ENCODE data around the gene CCR1. TPM values are rescaled to one million over a fixed set of nuclear protein-coding genes. Genes with fewer than 3 reads are reported as not detected.

Gene CCR1
- total RNA-seq, 4 donors from 2014 or later: 0.26 to 2.2 (median 1.0) TPM

- TF ChIP-seq CTCF (IDR thresholded peaks at IDR 0.05): no peak
- no peak for TF ChIP-seq POLR2A (IDR thresholded peaks at IDR 0.05)
- no peak for TF ChIP-seq POLR2AphosphoS5 (IDR thresholded peaks at IDR 0.05)
- TF ChIP-seq EP300 (IDR thresholded peaks at IDR 0.05): no peak
- peaks cover 6% of the 10 kb centered on the region for H3K4me1 ChIP-seq
- peaks cover 4% of the 10 kb centered on the region for H3K27me3 ChIP-seq
- WGBS: 56% methylated on average over 4 of the region's 4 CpGs
- DNase-seq (ENCODE audit: low spot score in 2 of 2): no peak
- no peaks in the 10 kb centered on the region for H3K9me3 ChIP-seq
- no peak overlapping the region for H3K27ac ChIP-seq
- no peaks in the 10 kb centered on the region for H3K36me3 ChIP-seq
- H3K4me3 ChIP-seq: no peak overlapping the region
Observed at GRCh38 chr3:46221391-46221790, 13.3 kb upstream of the CCR1 start.

GRCh38 chr3:46218196-46218709 lies 10.1 kb upstream of the CCR1 start:
- H3K27me3 ChIP-seq: peaks cover 13% of the 10 kb centered on the region
- TF ChIP-seq CTCF (IDR thresholded peaks at IDR 0.05) (no peak), EP300 (IDR thresholded peaks at IDR 0.05) (no peak), POLR2AphosphoS5 (IDR thresholded peaks at IDR 0.05) (no peak), POLR2A (IDR thresholded peaks at IDR 0.05) (no peak)
- H3K4me1 ChIP-seq: peaks cover 6% of the 10 kb centered on the region
- no peak overlapping the region for H3K27ac ChIP-seq
- 58% methylated on average over 2 of the region's 2 CpGs for WGBS
- no peak for DNase-seq (ENCODE audit: low spot score in 2 of 2)
- H3K4me3 ChIP-seq: no peak overlapping the region
- no peaks in the 10 kb centered on the region for H3K9me3 ChIP-seq
- H3K36me3 ChIP-seq: no peaks in the 10 kb centered on the region

GRCh38 chr3:46215810-46216414 lies 7.8 kb upstream of the CCR1 start:
- WGBS: 70% methylated on average over 4 of the region's 4 CpGs
- no peak overlapping the region for H3K27ac ChIP-seq

GRCh38 chr3:46214751-46215352 lies 6.7 kb upstream of the CCR1 start:
- no peak for DNase-seq (ENCODE audit: low spot score in 2 of 2)
- Histone ChIP-seq H3K9me3 (no peaks in the 10 kb centered on the region), H3K4me1 (no peaks in the 10 kb centered on the region), H3K4me3 (no peak overlapping the region), H3K27me3 (peaks cover 9% of the 10 kb centered on the region), H3K27ac (no peak overlapping the region), H3K36me3 (no peaks in the 10 kb centered on the region)
- 80% methylated on average over 1 of the region's 1 CpG for WGBS
- TF ChIP-seq CTCF (IDR thresholded peaks at IDR 0.05): no peak
- TF ChIP-seq POLR2A (IDR thresholded peaks at IDR 0.05): no peak
- no peak for TF ChIP-seq POLR2AphosphoS5 (IDR thresholded peaks at IDR 0.05)
- no peak for TF ChIP-seq EP300 (IDR thresholded peaks at IDR 0.05)

More at GRCh38 chr3:46215810-46216414, 7.8 kb upstream of the CCR1 start:
- Histone ChIP-seq H3K36me3 (no peaks in the 10 kb centered on the region), H3K4me1 (no peaks in the 10 kb centered on the region), H3K4me3 (no peak overlapping the region), H3K9me3 (no peaks in the 10 kb centered on the region), H3K27me3 (peaks cover 9% of the 10 kb centered on the region)
- DNase-seq (ENCODE audit: low spot score in 2 of 2): no peak
- no peak for TF ChIP-seq CTCF (IDR thresholded peaks at IDR 0.05)
- TF ChIP-seq POLR2AphosphoS5 (IDR thresholded peaks at IDR 0.05): no peak
- no peak for TF ChIP-seq EP300 (IDR thresholded peaks at IDR 0.05)
- no peak for TF ChIP-seq POLR2A (IDR thresholded peaks at IDR 0.05)

- no peaks in the 10 kb centered on the region for H3K9me3 ChIP-seq
- 63% methylated on average over 4 of the region's 4 CpGs for WGBS
- DNase-seq (ENCODE audit: low spot score in 2 of 2): no peak
- no peaks in the 10 kb centered on the region for H3K4me1 ChIP-seq
- TF ChIP-seq EP300 (IDR thresholded peaks at IDR 0.05): no peak
- TF ChIP-seq POLR2A (IDR thresholded peaks at IDR 0.05): no peak
- TF ChIP-seq CTCF (IDR thresholded peaks at IDR 0.05): no peak
- TF ChIP-seq POLR2AphosphoS5 (IDR thresholded peaks at IDR 0.05): no peak
- no peak overlapping the region for H3K27ac ChIP-seq
- no peaks in the 10 kb centered on the region for H3K36me3 ChIP-seq
- H3K4me3 ChIP-seq: no peak overlapping the region
- peaks cover 9% of the 10 kb centered on the region for H3K27me3 ChIP-seq
Observed at GRCh38 chr3:46213201-46213600, 5.1 kb upstream of the CCR1 start.

Data from suprapubic skin (tissue), 4 donors.